GM19025 (cell line): Measurements from ENCODE around the gene OARD1.
"Not testable (repeated sequence)": the region's sequence is repeated elsewhere in the genome, so short reads cannot be mapped to it uniquely, and the experiment has no call there.

Experiments
- ATAC-seq: cut with Tn5 transposase; IDR thresholded peaks from one replicate; pipeline ENCODE4 v1.9.1; 2021; ENCODE audit warnings: mild to moderate bottlenecking, low read depth, moderate library complexity; ENCODE audit not compliant: unreplicated experiment

OARD1 gene

GRCh38 chr6:41028561-41029412 is 43.4 kb downstream of the OARD1 start:
- ATAC-seq = peak; percentile 28

GRCh38 chr6:41027799-41028560 is 44.2 kb downstream of the OARD1 start:
- ATAC-seq = peak; percentile 91

GRCh38 chr6:41027241-41027640 is 44.9 kb downstream of the OARD1 start:
- ATAC-seq = no peak

GRCh38 chr6:41025966-41026530 is 46.1 kb downstream of the OARD1 start:
- no peak for ATAC-seq

- ATAC-seq = no peak
These were observed 49.0 kb downstream of the OARD1 start for GRCh38 chr6:41023114-41023513.

GRCh38 chr6:41022294-41022693 is 49.9 kb downstream of the OARD1 start:
- no peak for ATAC-seq

GRCh38 chr6:41021832-41022231 is 50.3 kb downstream of the OARD1 start:
- no peak for ATAC-seq

- ATAC-seq = no peak
These were observed 54.5 kb downstream of the OARD1 start for GRCh38 chr6:41017663-41018062.

- not testable (repeated sequence) for ATAC-seq
These were observed 56.3 kb downstream of the OARD1 start for GRCh38 chr6:41015860-41016259.

- no peak for ATAC-seq
These were observed 57.4 kb downstream of the OARD1 start for GRCh38 chr6:41014780-41015179.
